DND-41 (cell line): ENCODE data around the gene SLC17A8.

ENCODE experiments used
- ATAC-seq: fragments of 200-7000 bp; cut with Tn5 transposase; 3 replicates; pipeline ENCODE4 v1.9.1; 2021; ENCODE audit warnings: low read depth; ENCODE audit not compliant: insufficient read depth
- DNase-seq: peaks from one replicate; pipeline ENCODE4 v3.0.0-alpha.2; 2020
- H2AFZ ChIP-seq: 2 replicates; pipeline ENCODE4 v1.6.0; 2012; ENCODE audit warnings: low read depth, low read length
- H3K27ac ChIP-seq: 2 replicates; pipeline ENCODE4 v1.5.1; 2012; ENCODE audit warnings: low read length, inconsistent platforms
- H3K27me3 ChIP-seq: fragments of 200-600 bp; sonication (generic); 2 replicates; pipeline ENCODE4 v1.6.0; 2012; ENCODE audit warnings: low read length, mild to moderate bottlenecking, inconsistent platforms; ENCODE audit not compliant: insufficient read depth, poor library complexity
- H3K36me3 ChIP-seq: 2 replicates; pipeline ENCODE4 v1.5.1; 2012; ENCODE audit warnings: low read length, inconsistent platforms; ENCODE audit not compliant: insufficient read depth
- H3K4me1 ChIP-seq: 2 replicates; pipeline ENCODE4 v1.5.1; 2012; ENCODE audit warnings: mild to moderate bottlenecking, low read length; ENCODE audit not compliant: insufficient read depth
- H3K4me2 ChIP-seq: 2 replicates; pipeline ENCODE4 v1.6.0; 2012; ENCODE audit warnings: mild to moderate bottlenecking, moderate library complexity, low read length, inconsistent platforms; ENCODE audit not compliant: insufficient read depth
- H3K4me3 ChIP-seq, 2 experiments: fragments of 200-600 bp in 1 of 2; shearing (Covaris generic) in 1 of 2; 2 replicates each; pipeline ENCODE4 v1.5.1; 2012 to 2016; ENCODE audit warnings: inconsistent platforms in 2 of 2, low read length in 2 of 2, mild to moderate bottlenecking in 2 of 2, low read depth in 1 of 2, moderate library complexity in 1 of 2
- H3K79me2 ChIP-seq: 2 replicates; pipeline ENCODE4 v1.6.0; 2012; ENCODE audit warnings: low read length, inconsistent platforms; ENCODE audit not compliant: insufficient read depth
- H3K9ac ChIP-seq: 2 replicates; pipeline ENCODE4 v1.6.0; 2012; ENCODE audit warnings: low read depth, mild to moderate bottlenecking, inconsistent platforms, low read length, moderate library complexity
- H3K9me3 ChIP-seq: 2 replicates; pipeline ENCODE4 v1.5.1; 2012; ENCODE audit warnings: low read length, moderate library complexity, mild to moderate bottlenecking, inconsistent platforms; ENCODE audit not compliant: insufficient read depth, severe bottlenecking
- H4K20me1 ChIP-seq: 2 replicates; pipeline ENCODE4 v1.6.0; 2012; ENCODE audit warnings: low read length; ENCODE audit not compliant: insufficient read depth
- CTCF ChIP-seq: IDR thresholded peaks from 2 replicates; pipeline ENCODE4 v1.5.1; 2012; ENCODE audit warnings: borderline replicate concordance, low read length, moderate library complexity, mild to moderate bottlenecking; ENCODE audit not compliant: poor library complexity, severe bottlenecking; ENCODE audit errors: extremely low read depth
- EZH2 ChIP-seq: IDR thresholded peaks from 3 replicates; pipeline ENCODE4 v1.6.1; 2012; ENCODE audit warnings: borderline replicate concordance, low read depth, mild to moderate bottlenecking, moderate library complexity, low read length, inconsistent platforms; ENCODE audit not compliant: severe bottlenecking

SLC17A8 gene

GRCh38 chr12:100433701-100434100 lies 76.8 kb downstream of the SLC17A8 start:
- no peak overlapping the region for H2AFZ ChIP-seq
- no peak for ATAC-seq

GRCh38 chr12:100434177-100434576 lies 77.3 kb downstream of the SLC17A8 start:
- H3K4me2 ChIP-seq = no peak overlapping the region
- H4K20me1 ChIP-seq = no peaks in the 10 kb centered on the region
- no peaks in the 10 kb centered on the region for H3K4me1 ChIP-seq
- no peak for DNase-seq
- H3K27ac ChIP-seq = no peak overlapping the region
- H3K36me3 ChIP-seq = no peaks in the 10 kb centered on the region
- ATAC-seq = no peak
- H3K9ac ChIP-seq = no peak overlapping the region
- no peak overlapping the region for H2AFZ ChIP-seq
- H3K4me3 ChIP-seq = no peak overlapping the region
- no peaks in the 10 kb centered on the region for H3K9me3 ChIP-seq
- H3K27me3 ChIP-seq = no peaks in the 10 kb centered on the region
- H3K79me2 ChIP-seq = no peaks in the 10 kb centered on the region
- TF ChIP-seq CTCF = no peak
- TF ChIP-seq EZH2 = no peak

More at GRCh38 chr12:100433701-100434100, 76.8 kb downstream of the SLC17A8 start:
- Histone ChIP-seq H3K27ac (no peak overlapping the region), H3K9me3 (no peaks in the 10 kb centered on the region), H3K4me2 (no peak overlapping the region), H3K9ac (no peak overlapping the region), H3K4me3 (no peak overlapping the region), H3K27me3 (no peaks in the 10 kb centered on the region), H3K79me2 (no peaks in the 10 kb centered on the region), H3K36me3 (no peaks in the 10 kb centered on the region), H3K4me1 (no peaks in the 10 kb centered on the region), H4K20me1 (no peaks in the 10 kb centered on the region)
- TF ChIP-seq CTCF = no peak
- TF ChIP-seq EZH2 = no peak
- DNase-seq = no peak

- no peaks in the 10 kb centered on the region for H3K9me3 ChIP-seq
- no peak for DNase-seq
- H3K4me1 ChIP-seq = no peaks in the 10 kb centered on the region
- no peak overlapping the region for H3K27ac ChIP-seq
- H3K79me2 ChIP-seq = no peaks in the 10 kb centered on the region
- no peaks in the 10 kb centered on the region for H3K36me3 ChIP-seq
- no peak overlapping the region for H2AFZ ChIP-seq
- no peak for ATAC-seq
- H4K20me1 ChIP-seq = no peaks in the 10 kb centered on the region
- no peak overlapping the region for H3K4me3 ChIP-seq
- TF ChIP-seq CTCF = no peak
- no peak for TF ChIP-seq EZH2
- no peak overlapping the region for H3K9ac ChIP-seq
- no peaks in the 10 kb centered on the region for H3K27me3 ChIP-seq
- H3K4me2 ChIP-seq = no peak overlapping the region
Measured at GRCh38 chr12:100435957-100436356, 79.1 kb downstream of the SLC17A8 start.
